Measurements from ENCODE around the gene POLR2A.

Gene POLR2A

DNA sequence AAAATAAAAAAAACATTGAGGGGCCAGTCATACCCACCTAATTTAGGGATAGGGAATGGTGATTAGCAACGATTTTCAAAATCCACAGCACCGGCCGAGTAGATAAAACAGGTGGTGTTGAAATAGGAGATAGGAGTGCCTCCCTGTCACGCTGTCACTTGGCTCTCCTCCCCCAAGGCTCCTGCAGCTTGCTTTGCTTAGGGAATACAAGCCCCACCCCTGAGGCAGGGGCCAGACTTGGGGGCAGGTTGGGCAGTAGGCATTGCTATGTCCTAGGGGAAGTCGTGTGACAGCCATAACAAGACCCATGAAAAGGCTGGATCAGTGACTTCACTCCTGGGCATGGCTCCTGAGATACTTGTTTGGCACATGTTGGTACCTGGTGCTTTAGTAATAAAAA is 25.8 kb downstream of the POLR2A start:
- peaks cover 40% of the 10 kb centered on the region for H3K36me3 ChIP-seq (ENCODE audit: control insufficient read depth, insufficient read depth, low read length)
- H4K5ac ChIP-seq (ENCODE audit: low read length): no peak overlapping the region
- no peaks in the 10 kb centered on the region for H3K4me1 ChIP-seq (ENCODE audit: control insufficient read depth, low read depth, low read length)
- no peak overlapping the region for H3K9ac ChIP-seq (ENCODE audit: low read length)
- no peak overlapping the region for H2BK120ac ChIP-seq (ENCODE audit: low read depth, low read length)
- H3K4ac ChIP-seq (ENCODE audit: low read depth, low read length): no peak overlapping the region
- H2AK5ac ChIP-seq (ENCODE audit: low read length): no peak overlapping the region
- no peak overlapping the region for H3K18ac ChIP-seq (ENCODE audit: low read length)
- no peak overlapping the region for H3K27ac ChIP-seq (ENCODE audit: low read depth, low read length)
- no peak overlapping the region for H2BK15ac ChIP-seq (replicated peaks; ENCODE audit: low read depth)
- no peak for DNase-seq
- no peak overlapping the region for H4K8ac ChIP-seq (ENCODE audit: low read depth, low read length)
- no peak overlapping the region for H3K4me2 ChIP-seq (ENCODE audit: low read length)
- H3K23ac ChIP-seq (ENCODE audit: low read length): no peak overlapping the region
- no CpG with 5 or more reads among the region's 5 CpGs for WGBS (ENCODE audit: extremely low coverage, insufficient coverage, low lambda C conversion rate)
- no peaks in the 10 kb centered on the region for H3K79me1 ChIP-seq (ENCODE audit: low read length)
- no peak overlapping the region for H2BK5ac ChIP-seq (ENCODE audit: low read length)
- H3K79me2 ChIP-seq (ENCODE audit: control insufficient read depth, insufficient read depth, low read length): no peaks in the 10 kb centered on the region
- H3K27me3 ChIP-seq (ENCODE audit: insufficient read depth, low read length, poor library complexity): no peaks in the 10 kb centered on the region
- H3K4me3 ChIP-seq (ENCODE audit: low read length): no peak overlapping the region
- no peak overlapping the region for H3K56ac ChIP-seq (ENCODE audit: low read length)

DNA sequence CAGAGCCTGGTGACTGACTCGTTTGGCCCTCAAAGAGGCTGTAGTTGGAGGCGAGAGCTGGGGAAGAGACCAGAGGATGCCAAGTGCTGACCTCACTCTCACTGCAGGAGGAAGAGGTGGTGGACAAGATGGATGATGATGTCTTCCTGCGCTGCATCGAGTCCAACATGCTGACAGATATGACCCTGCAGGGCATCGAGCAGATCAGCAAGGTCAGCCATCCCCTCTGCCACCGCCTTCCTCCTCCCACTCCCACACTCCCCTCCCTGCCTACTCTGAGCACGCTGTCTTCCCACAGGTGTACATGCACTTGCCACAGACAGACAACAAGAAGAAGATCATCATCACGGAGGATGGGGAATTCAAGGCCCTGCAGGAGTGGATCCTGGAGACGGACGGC is 26.9 kb downstream of the POLR2A start:
- Histone ChIP-seq H3K23ac (ENCODE audit: low read length) (no peak overlapping the region), H2AK5ac (ENCODE audit: low read length) (no peak overlapping the region), H3K36me3 (ENCODE audit: control insufficient read depth, insufficient read depth, low read length) (peaks cover 40% of the 10 kb centered on the region), H2BK120ac (ENCODE audit: low read depth, low read length) (no peak overlapping the region), H3K79me2 (ENCODE audit: control insufficient read depth, insufficient read depth, low read length) (no peaks in the 10 kb centered on the region), H3K56ac (ENCODE audit: low read length) (no peak overlapping the region), H3K27me3 (ENCODE audit: insufficient read depth, low read length, poor library complexity) (no peaks in the 10 kb centered on the region), H2BK5ac (ENCODE audit: low read length) (no peak overlapping the region), H3K27ac (ENCODE audit: low read depth, low read length) (no peak overlapping the region), H2BK15ac (replicated peaks; ENCODE audit: low read depth) (no peak overlapping the region), H4K5ac (ENCODE audit: low read length) (no peak overlapping the region), H3K4ac (ENCODE audit: low read depth, low read length) (no peak overlapping the region), H3K79me1 (ENCODE audit: low read length) (no peaks in the 10 kb centered on the region), H3K4me1 (ENCODE audit: control insufficient read depth, low read depth, low read length) (no peaks in the 10 kb centered on the region), H3K4me3 (ENCODE audit: low read length) (no peak overlapping the region), H3K4me2 (ENCODE audit: low read length) (no peak overlapping the region), H4K8ac (ENCODE audit: low read depth, low read length) (no peak overlapping the region), H3K9ac (ENCODE audit: low read length) (no peak overlapping the region), H3K18ac (ENCODE audit: low read length) (no peak overlapping the region)
- no CpG with 5 or more reads among the region's 10 CpGs for WGBS (ENCODE audit: extremely low coverage, insufficient coverage, low lambda C conversion rate)
- DNase-seq: no peak

DNA sequence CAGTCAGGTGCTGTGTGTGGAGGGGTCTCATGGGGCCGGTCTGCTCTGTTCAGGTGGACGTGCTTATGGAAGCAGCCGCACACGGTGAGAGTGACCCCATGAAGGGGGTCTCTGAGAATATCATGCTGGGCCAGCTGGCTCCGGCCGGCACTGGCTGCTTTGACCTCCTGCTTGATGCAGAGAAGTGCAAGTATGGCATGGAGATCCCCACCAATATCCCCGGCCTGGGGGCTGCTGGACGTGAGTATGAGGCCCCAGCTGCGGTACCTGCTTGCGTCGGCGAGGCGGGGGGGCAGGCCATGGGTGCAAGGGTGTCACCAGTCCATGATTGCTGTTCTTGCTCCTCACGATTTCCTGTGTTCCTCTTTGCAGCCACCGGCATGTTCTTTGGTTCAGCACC is 27.9 kb downstream of the POLR2A start:
- Histone ChIP-seq H3K23ac (ENCODE audit: low read length) (no peak overlapping the region), H3K4ac (ENCODE audit: low read depth, low read length) (no peak overlapping the region), H3K4me2 (ENCODE audit: low read length) (no peak overlapping the region), H2AK5ac (ENCODE audit: low read length) (no peak overlapping the region), H3K4me3 (ENCODE audit: low read length) (no peak overlapping the region), H4K5ac (ENCODE audit: low read length) (no peak overlapping the region), H3K4me1 (ENCODE audit: control insufficient read depth, low read depth, low read length) (no peaks in the 10 kb centered on the region), H3K27me3 (ENCODE audit: insufficient read depth, low read length, poor library complexity) (no peaks in the 10 kb centered on the region), H3K79me2 (ENCODE audit: control insufficient read depth, insufficient read depth, low read length) (no peaks in the 10 kb centered on the region), H3K36me3 (ENCODE audit: control insufficient read depth, insufficient read depth, low read length) (peaks cover 36% of the 10 kb centered on the region), H2BK5ac (ENCODE audit: low read length) (no peak overlapping the region), H3K79me1 (ENCODE audit: low read length) (no peaks in the 10 kb centered on the region), H2BK120ac (ENCODE audit: low read depth, low read length) (no peak overlapping the region), H3K56ac (ENCODE audit: low read length) (no peak overlapping the region), H3K9ac (ENCODE audit: low read length) (no peak overlapping the region), H2BK15ac (replicated peaks; ENCODE audit: low read depth) (no peak overlapping the region), H4K8ac (ENCODE audit: low read depth, low read length) (no peak overlapping the region), H3K18ac (ENCODE audit: low read length) (no peak overlapping the region), H3K27ac (ENCODE audit: low read depth, low read length) (no peak overlapping the region)
- DNase-seq: no peak
- no CpG with 5 or more reads among the region's 15 CpGs for WGBS (ENCODE audit: extremely low coverage, insufficient coverage, low lambda C conversion rate)

DNA sequence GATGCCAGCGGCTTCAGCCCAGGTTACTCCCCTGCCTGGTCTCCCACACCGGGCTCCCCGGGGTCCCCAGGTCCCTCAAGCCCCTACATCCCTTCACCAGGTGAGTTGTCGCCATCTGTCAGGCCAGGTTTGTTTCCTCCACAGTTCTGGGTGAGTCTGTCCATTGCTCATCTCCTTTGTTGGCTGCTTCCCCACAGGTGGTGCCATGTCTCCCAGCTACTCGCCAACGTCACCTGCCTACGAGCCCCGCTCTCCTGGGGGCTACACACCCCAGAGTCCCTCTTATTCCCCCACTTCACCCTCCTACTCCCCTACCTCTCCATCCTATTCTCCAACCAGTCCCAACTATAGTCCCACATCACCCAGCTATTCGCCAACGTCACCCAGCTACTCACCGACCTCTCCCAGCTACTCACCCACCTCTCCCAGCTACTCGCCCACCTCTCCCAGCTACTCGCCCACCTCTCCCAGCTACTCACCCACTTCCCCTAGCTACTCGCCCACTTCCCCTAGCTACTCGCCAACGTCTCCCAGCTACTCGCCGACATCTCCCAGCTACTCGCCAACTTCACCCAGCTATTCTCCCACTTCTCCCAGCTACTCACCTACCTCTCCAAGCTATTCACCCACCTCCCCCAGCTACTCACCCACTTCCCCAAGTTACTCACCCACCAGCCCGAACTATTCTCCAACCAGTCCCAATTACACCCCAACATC is 28.8 kb downstream of the POLR2A start:
- Histone ChIP-seq H2BK120ac (ENCODE audit: low read depth, low read length) (no peak overlapping the region), H3K23ac (ENCODE audit: low read length) (no peak overlapping the region), H3K4me3 (ENCODE audit: low read length) (no peak overlapping the region), H4K5ac (ENCODE audit: low read length) (no peak overlapping the region), H4K8ac (ENCODE audit: low read depth, low read length) (no peak overlapping the region), H3K79me2 (ENCODE audit: control insufficient read depth, insufficient read depth, low read length) (no peaks in the 10 kb centered on the region), H2BK15ac (replicated peaks; ENCODE audit: low read depth) (no peak overlapping the region), H3K9ac (ENCODE audit: low read length) (no peak overlapping the region), H3K36me3 (ENCODE audit: control insufficient read depth, insufficient read depth, low read length) (peaks cover 35% of the 10 kb centered on the region), H3K4me1 (ENCODE audit: control insufficient read depth, low read depth, low read length) (no peaks in the 10 kb centered on the region), H3K79me1 (ENCODE audit: low read length) (no peaks in the 10 kb centered on the region), H3K4me2 (ENCODE audit: low read length) (no peak overlapping the region), H2AK5ac (ENCODE audit: low read length) (no peak overlapping the region), H3K18ac (ENCODE audit: low read length) (no peak overlapping the region), H2BK5ac (ENCODE audit: low read length) (no peak overlapping the region), H3K27me3 (ENCODE audit: insufficient read depth, low read length, poor library complexity) (no peaks in the 10 kb centered on the region), H3K27ac (ENCODE audit: low read depth, low read length) (no peak overlapping the region), H3K56ac (ENCODE audit: low read length) (no peak overlapping the region), H3K4ac (ENCODE audit: low read depth, low read length) (no peak overlapping the region)
- WGBS (ENCODE audit: extremely low coverage, insufficient coverage, low lambda C conversion rate): no CpG with 5 or more reads among the region's 20 CpGs
- no peak for DNase-seq

DNA sequence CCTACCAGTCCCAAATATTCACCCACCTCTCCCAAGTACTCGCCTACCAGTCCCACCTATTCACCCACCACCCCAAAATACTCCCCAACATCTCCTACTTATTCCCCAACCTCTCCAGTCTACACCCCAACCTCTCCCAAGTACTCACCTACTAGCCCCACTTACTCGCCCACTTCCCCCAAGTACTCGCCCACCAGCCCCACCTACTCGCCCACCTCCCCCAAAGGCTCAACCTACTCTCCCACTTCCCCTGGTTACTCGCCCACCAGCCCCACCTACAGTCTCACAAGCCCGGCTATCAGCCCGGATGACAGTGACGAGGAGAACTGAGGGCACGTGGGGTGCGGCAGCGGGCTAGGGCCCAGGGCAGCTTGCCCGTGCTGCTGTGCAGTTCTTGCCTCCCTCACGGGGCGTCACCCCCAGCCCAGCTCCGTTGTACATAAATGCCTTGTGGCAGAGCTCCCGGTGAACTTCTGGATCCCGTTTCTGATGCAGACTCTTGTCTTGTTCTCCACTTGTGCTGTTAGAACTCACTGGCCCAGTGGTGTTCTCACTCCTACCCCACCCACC is 29.8 kb downstream of the POLR2A start:
- Histone ChIP-seq H2BK5ac (ENCODE audit: low read length) (no peak overlapping the region), H3K4me2 (ENCODE audit: low read length) (no peak overlapping the region), H3K56ac (ENCODE audit: low read length) (no peak overlapping the region), H3K23ac (ENCODE audit: low read length) (no peak overlapping the region), H3K4me3 (ENCODE audit: low read length) (no peak overlapping the region), H3K79me2 (ENCODE audit: control insufficient read depth, insufficient read depth, low read length) (no peaks in the 10 kb centered on the region), H3K79me1 (ENCODE audit: low read length) (no peaks in the 10 kb centered on the region), H3K36me3 (ENCODE audit: control insufficient read depth, insufficient read depth, low read length) (peaks cover 30% of the 10 kb centered on the region), H3K4ac (ENCODE audit: low read depth, low read length) (no peak overlapping the region), H3K18ac (ENCODE audit: low read length) (no peak overlapping the region), H3K27ac (ENCODE audit: low read depth, low read length) (no peak overlapping the region), H4K5ac (ENCODE audit: low read length) (no peak overlapping the region), H3K27me3 (ENCODE audit: insufficient read depth, low read length, poor library complexity) (no peaks in the 10 kb centered on the region), H2BK120ac (ENCODE audit: low read depth, low read length) (no peak overlapping the region), H2BK15ac (replicated peaks; ENCODE audit: low read depth) (no peak overlapping the region), H4K8ac (ENCODE audit: low read depth, low read length) (no peak overlapping the region), H2AK5ac (ENCODE audit: low read length) (no peak overlapping the region), H3K9ac (ENCODE audit: low read length) (no peak overlapping the region), H3K4me1 (ENCODE audit: control insufficient read depth, low read depth, low read length) (no peaks in the 10 kb centered on the region)
- no peak for DNase-seq
- WGBS (ENCODE audit: extremely low coverage, insufficient coverage, low lambda C conversion rate): no CpG with 5 or more reads among the region's 17 CpGs
